HCT116 (cell line): ENCODE measurements around the gene ARRDC2.

Experiments
- EZH2 ChIP-seq: fragments of 200-600 bp; sonication (generic); IDR thresholded peaks from 2 replicates; pipeline ENCODE4 v1.6.1; 2017; ENCODE audit warnings: antibody characterized with exemption, mixed run types
- EZH2phosphoT487 ChIP-seq: fragments of 200-600 bp; IDR thresholded peaks from 2 replicates; pipeline ENCODE4 v1.6.1; 2018; ENCODE audit warnings: antibody characterized with exemption, borderline replicate concordance
- FOSL1 ChIP-seq: IDR thresholded peaks from 2 replicates; pipeline ENCODE4 v1.6.1; 2012; ENCODE audit warnings: low read depth
- JUND ChIP-seq: IDR thresholded peaks from 2 replicates; pipeline ENCODE4 v1.6.1; 2012
- MAX ChIP-seq: IDR thresholded peaks from 2 replicates; pipeline ENCODE4 v1.6.1; 2012
- POLR2A ChIP-seq: IDR thresholded peaks from 2 replicates; pipeline ENCODE4 v1.7.0; 2011; ENCODE audit warnings: borderline replicate concordance; ENCODE audit not compliant: insufficient read depth, insufficient read length; ENCODE audit errors: extremely low read depth
- POLR2AphosphoS5 ChIP-seq: IDR thresholded peaks from 2 replicates; pipeline ENCODE4 v1.6.1; 2011; ENCODE audit warnings: mild to moderate bottlenecking, low read depth, low read length, moderate library complexity
- SP1 ChIP-seq: IDR thresholded peaks from 2 replicates; pipeline ENCODE4 v1.6.1; 2012; ENCODE audit warnings: low read depth
- SRF ChIP-seq: IDR thresholded peaks from 2 replicates; pipeline ENCODE4 v1.6.1; 2012; ENCODE audit warnings: low read depth
- TCF7L2 ChIP-seq: IDR thresholded peaks from 2 replicates; pipeline ENCODE4 v1.7.0; 2011; ENCODE audit warnings: borderline replicate concordance, inconsistent platforms; ENCODE audit not compliant: insufficient read depth, insufficient read length; ENCODE audit errors: extremely low read depth
- ZBTB33 ChIP-seq: IDR thresholded peaks from 2 replicates; pipeline ENCODE4 v1.6.1; 2011; ENCODE audit warnings: mild to moderate bottlenecking, low read length, moderate library complexity; ENCODE audit not compliant: insufficient replicate concordance; ENCODE audit errors: extremely low read depth
- ZFX ChIP-seq: fragments of 450-650 bp; IDR thresholded peaks from 2 replicates; pipeline ENCODE4 v1.6.1; 2017
- TF ChIP-seq, protein P1 (sequence below), 3 experiments: fragments of 200-600 bp in 1 of 3; sonication (generic) in 1 of 3; IDR thresholded peaks in 2 of 3; conservative IDR thresholded peaks in 1 of 3; 2 replicates each; pipeline ENCODE4 v1.5.1; 2012 to 2017; ENCODE audit warnings: low read depth in 2 of 3, low read length in 2 of 3, antibody characterized with exemption in 1 of 3, borderline replicate concordance in 1 of 3, control low read depth in 1 of 3, mild to moderate bottlenecking in 1 of 3, mixed read lengths in 1 of 3, mixed run types in 1 of 3, moderate library complexity in 1 of 3; ENCODE audit not compliant: insufficient read depth in 1 of 3
- TF ChIP-seq, protein P2 (sequence below): IDR thresholded peaks from 2 replicates; pipeline ENCODE4 v1.6.1; 2012

GRCh38 chr19:18049385-18049784 lies 41.4 kb downstream of the ARRDC2 start:
- no peak for TF ChIP-seq MAX
- TF ChIP-seq POLR2AphosphoS5 = no peak
- no peak for TF ChIP-seq POLR2A
- TF ChIP-seq, protein P1, sequence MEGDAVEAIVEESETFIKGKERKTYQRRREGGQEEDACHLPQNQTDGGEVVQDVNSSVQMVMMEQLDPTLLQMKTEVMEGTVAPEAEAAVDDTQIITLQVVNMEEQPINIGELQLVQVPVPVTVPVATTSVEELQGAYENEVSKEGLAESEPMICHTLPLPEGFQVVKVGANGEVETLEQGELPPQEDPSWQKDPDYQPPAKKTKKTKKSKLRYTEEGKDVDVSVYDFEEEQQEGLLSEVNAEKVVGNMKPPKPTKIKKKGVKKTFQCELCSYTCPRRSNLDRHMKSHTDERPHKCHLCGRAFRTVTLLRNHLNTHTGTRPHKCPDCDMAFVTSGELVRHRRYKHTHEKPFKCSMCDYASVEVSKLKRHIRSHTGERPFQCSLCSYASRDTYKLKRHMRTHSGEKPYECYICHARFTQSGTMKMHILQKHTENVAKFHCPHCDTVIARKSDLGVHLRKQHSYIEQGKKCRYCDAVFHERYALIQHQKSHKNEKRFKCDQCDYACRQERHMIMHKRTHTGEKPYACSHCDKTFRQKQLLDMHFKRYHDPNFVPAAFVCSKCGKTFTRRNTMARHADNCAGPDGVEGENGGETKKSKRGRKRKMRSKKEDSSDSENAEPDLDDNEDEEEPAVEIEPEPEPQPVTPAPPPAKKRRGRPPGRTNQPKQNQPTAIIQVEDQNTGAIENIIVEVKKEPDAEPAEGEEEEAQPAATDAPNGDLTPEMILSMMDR (IDR thresholded peaks at IDR 0.05 in 2 of 3, conservative IDR thresholded peaks at IDR 0.05 in 1 of 3; ENCODE audit: borderline replicate concordance in 1 of 3, insufficient read depth in 1 of 3, low read depth in 2 of 3, low read length in 2 of 3) = no peak
- TF ChIP-seq FOSL1 = no peak
- no peak for TF ChIP-seq TCF7L2
- TF ChIP-seq, protein P2, sequence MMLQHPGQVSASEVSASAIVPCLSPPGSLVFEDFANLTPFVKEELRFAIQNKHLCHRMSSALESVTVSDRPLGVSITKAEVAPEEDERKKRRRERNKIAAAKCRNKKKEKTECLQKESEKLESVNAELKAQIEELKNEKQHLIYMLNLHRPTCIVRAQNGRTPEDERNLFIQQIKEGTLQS = no peak
- TF ChIP-seq EZH2 = no peak
- TF ChIP-seq ZBTB33 = no peak
- no peak for TF ChIP-seq ZFX
- TF ChIP-seq SP1 = no peak
- TF ChIP-seq EZH2phosphoT487 = no peak
- no peak for TF ChIP-seq SRF
- TF ChIP-seq JUND = no peak
